ENCODE data around the gene MGST2.

Gene MGST2

DNA sequence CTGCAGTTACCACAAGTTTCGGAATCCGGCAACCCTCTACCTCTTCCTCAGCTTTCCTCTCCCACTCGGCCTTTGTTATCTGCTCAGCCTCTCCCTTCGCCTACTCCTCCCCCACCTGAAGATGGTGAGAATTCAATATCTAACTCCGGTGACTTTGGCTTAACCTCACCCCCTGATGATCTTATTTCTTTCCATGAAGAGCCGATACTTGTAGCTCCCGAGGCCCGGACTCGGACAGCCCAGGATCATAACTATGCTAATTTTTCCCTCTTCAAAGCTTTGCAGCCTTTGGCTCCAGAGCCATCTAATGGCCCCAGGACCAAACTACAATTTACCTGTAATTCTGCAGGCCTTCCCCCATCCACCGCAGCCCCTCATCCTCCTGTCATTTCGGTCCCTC is 32.0 kb upstream of the MGST2 start:
- TF ChIP-seq CEBPB (IDR thresholded peaks at IDR 0.05) (no peak), YY1 (IDR thresholded peaks at IDR 0.05; ENCODE audit: low read depth) (no peak), EP300 (IDR thresholded peaks at IDR 0.05; ENCODE audit: borderline replicate concordance) (no peak), TAF1 (IDR thresholded peaks at IDR 0.05; ENCODE audit: low read depth) (no peak), RAD21 (IDR thresholded peaks at IDR 0.05; ENCODE audit: low read depth) (peak; percentile 78)
- TF ChIP-seq, protein P1, sequence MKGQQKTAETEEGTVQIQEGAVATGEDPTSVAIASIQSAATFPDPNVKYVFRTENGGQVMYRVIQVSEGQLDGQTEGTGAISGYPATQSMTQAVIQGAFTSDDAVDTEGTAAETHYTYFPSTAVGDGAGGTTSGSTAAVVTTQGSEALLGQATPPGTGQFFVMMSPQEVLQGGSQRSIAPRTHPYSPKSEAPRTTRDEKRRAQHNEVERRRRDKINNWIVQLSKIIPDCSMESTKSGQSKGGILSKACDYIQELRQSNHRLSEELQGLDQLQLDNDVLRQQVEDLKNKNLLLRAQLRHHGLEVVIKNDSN (IDR thresholded peaks at IDR 0.05): no peak

DNA sequence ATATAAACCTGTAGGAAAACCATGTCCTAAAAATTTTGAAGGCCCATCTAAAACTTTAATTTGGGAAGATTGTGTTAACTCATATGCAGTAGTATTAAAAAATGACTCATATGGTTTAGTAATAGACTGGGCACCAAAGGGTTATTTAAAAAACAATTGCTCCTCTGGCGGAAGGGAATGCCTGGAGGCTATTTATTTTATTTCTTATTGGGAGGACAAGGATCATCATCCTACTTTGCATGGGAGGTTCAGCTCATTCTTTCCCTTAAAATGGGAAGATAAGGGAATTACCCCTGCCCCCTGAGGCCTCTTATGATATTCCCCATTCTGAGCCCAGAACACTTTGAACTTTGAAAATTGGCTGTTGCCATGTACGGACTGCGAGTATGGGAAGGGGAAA is 29.7 kb upstream of the MGST2 start:
- TF ChIP-seq, protein P2, sequence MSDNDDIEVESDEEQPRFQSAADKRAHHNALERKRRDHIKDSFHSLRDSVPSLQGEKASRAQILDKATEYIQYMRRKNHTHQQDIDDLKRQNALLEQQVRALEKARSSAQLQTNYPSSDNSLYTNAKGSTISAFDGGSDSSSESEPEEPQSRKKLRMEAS (IDR thresholded peaks at IDR 0.05): no peak
- no peak for TF ChIP-seq TCF12 (IDR thresholded peaks at IDR 0.05; ENCODE audit: low read depth)
- no peak for TF ChIP-seq EGR1 (IDR thresholded peaks at IDR 0.05)

DNA sequence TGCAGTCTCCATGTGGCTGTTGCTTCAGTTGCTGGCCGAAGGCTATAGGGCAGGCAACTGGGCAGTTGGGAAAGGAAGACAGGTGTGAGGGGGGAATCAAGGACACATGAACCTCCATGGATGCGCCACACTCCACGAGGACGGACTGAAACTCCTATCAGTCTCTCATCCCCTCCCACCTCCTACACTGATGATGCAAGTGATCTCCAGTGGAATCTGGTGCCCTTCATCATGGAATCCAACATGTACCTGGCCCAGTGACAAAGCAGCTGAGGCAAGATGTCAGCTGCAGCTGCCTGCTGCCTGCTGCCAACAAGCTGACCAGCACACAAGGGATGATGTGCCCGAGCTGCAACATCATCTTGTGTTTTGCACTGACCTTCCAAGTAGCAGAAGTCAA is 26.0 kb upstream of the MGST2 start:
- TF ChIP-seq NFIC (IDR thresholded peaks at IDR 0.05): no peak

DNA sequence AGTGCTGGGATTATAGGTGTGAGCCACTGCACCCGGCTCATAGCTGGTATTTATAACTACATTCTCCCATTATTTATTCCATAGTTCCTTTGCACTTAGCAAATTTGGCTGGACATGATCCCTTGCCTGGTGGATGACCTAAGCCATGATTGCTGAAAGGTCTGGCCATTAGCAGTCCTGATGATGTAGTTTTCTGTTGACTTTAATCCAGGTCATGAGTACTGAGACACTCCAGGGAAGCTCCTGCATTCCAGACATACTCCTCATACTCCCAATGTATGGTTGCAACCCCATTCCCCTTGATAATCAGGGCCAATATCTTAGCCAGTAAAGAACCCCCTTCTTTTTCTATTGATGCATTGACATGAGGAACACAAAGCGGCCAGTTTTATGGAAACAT is 24.4 kb upstream of the MGST2 start:
- TF ChIP-seq TAF1 (IDR thresholded peaks at IDR 0.05; ENCODE audit: low read depth) (no peak), YY1 (IDR thresholded peaks at IDR 0.05; ENCODE audit: low read depth) (no peak), TEAD4 (IDR thresholded peaks at IDR 0.05) (peak; percentile 24; the same call in 1 of the 2 replicates), NFIC (IDR thresholded peaks at IDR 0.05) (no peak), CEBPB (IDR thresholded peaks at IDR 0.05) (no peak), TCF12 (IDR thresholded peaks at IDR 0.05; ENCODE audit: low read depth) (no peak), ZBTB7A (IDR thresholded peaks at IDR 0.05; ENCODE audit: low read depth) (no peak)
- TF ChIP-seq, protein P3, sequence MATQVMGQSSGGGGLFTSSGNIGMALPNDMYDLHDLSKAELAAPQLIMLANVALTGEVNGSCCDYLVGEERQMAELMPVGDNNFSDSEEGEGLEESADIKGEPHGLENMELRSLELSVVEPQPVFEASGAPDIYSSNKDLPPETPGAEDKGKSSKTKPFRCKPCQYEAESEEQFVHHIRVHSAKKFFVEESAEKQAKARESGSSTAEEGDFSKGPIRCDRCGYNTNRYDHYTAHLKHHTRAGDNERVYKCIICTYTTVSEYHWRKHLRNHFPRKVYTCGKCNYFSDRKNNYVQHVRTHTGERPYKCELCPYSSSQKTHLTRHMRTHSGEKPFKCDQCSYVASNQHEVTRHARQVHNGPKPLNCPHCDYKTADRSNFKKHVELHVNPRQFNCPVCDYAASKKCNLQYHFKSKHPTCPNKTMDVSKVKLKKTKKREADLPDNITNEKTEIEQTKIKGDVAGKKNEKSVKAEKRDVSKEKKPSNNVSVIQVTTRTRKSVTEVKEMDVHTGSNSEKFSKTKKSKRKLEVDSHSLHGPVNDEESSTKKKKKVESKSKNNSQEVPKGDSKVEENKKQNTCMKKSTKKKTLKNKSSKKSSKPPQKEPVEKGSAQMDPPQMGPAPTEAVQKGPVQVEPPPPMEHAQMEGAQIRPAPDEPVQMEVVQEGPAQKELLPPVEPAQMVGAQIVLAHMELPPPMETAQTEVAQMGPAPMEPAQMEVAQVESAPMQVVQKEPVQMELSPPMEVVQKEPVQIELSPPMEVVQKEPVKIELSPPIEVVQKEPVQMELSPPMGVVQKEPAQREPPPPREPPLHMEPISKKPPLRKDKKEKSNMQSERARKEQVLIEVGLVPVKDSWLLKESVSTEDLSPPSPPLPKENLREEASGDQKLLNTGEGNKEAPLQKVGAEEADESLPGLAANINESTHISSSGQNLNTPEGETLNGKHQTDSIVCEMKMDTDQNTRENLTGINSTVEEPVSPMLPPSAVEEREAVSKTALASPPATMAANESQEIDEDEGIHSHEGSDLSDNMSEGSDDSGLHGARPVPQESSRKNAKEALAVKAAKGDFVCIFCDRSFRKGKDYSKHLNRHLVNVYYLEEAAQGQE (IDR thresholded peaks at IDR 0.05; ENCODE audit: low read depth): no peak

DNA sequence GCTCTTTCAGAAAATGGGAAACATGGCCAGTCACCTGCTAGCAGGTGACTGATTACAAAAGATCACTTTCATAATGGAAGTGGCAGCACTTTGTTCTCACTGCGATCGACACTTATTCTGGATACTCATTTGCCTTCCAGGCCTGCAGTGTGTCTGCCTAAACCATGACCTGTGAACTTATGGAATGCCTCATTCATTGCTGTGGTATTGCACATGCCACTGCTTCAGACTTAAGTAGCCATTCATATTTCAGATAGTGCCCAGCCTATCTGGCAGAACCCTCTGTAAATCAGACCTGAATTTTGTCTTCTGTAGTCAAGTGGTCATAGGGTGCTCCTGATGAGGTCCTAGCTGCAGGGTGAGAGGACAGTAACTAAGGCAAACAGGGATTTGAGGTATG is 23.3 kb upstream of the MGST2 start:
- TF ChIP-seq EGR1 (IDR thresholded peaks at IDR 0.05) (no peak), CEBPB (IDR thresholded peaks at IDR 0.05) (no peak), TAF1 (IDR thresholded peaks at IDR 0.05; ENCODE audit: low read depth) (no peak), TCF12 (IDR thresholded peaks at IDR 0.05; ENCODE audit: low read depth) (no peak), TEAD4 (IDR thresholded peaks at IDR 0.05) (no peak)
- TF ChIP-seq, protein P1 (IDR thresholded peaks at IDR 0.05): no peak
- TF ChIP-seq, protein P2 (IDR thresholded peaks at IDR 0.05): no peak
- TF ChIP-seq, protein P3 (IDR thresholded peaks at IDR 0.05; ENCODE audit: low read depth): no peak

DNA sequence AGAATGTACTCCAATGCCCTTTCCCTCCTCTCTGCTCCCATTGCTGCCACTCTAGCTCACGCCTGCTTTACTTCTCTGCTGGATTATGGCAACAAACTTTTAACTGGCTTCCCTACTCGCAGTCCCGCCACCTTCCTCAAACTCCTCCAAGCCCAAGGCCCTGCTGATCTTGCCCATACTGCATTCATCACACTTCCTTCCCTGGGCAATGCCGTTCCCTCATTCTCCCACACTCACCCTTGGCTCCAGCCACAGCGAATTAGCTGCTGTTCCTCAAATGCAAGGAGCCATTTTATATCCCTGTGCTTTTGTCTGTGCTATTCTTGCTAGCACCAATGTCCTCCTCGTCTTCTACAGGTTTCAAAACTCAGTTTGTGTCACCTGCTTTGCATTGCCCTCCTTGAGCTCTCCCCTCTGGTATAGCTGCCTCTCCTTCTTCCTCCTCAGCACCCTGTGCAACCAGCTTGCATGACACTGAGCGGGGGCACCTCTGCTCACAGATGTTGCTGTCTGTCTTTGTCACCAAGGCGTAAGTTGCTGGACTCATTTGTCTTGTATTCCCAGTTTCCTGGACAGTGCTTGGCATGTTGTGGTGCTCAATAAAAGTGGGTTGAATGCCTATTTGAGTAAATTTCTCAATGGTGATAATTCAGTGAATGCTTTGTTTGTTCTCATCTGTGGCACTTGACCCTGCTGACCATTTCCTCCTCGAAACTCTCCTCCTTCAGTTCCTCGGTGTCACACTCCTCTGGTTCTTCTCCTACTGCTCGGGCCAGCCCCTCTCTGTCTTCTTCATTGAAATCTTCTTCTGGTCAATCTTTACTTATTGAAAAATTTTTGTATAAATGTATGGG is 22.4 kb upstream of the MGST2 start:
- TF ChIP-seq, protein P1 (IDR thresholded peaks at IDR 0.05): no peak

DNA sequence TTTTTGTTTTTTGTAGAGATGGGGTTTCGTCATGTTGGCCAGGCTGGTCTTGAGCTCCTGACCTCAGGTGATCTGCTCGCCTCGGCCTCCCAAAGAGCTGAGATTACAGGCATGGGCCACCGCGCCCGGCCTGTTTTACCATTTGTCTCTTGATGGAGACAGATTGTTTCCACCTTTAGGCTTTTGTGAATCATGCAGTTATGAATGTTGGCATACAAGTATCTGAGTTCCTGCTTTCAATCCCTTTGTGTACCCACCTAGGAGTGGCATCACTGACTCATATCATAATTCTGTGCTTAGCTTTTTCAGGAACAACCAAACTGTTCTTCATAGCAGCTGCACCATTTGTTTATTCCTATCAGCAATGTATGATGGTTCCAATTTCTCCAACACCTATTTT is 20.2 kb upstream of the MGST2 start:
- TF ChIP-seq EGR1 (IDR thresholded peaks at IDR 0.05): no peak
- TF ChIP-seq FOXM1 (IDR thresholded peaks at IDR 0.05; ENCODE audit: borderline replicate concordance, low read depth): no peak
- no peak for TF ChIP-seq TAF1 (IDR thresholded peaks at IDR 0.05; ENCODE audit: low read depth)
- no peak for TF ChIP-seq CEBPB (IDR thresholded peaks at IDR 0.05)
- TF ChIP-seq, protein P1 (IDR thresholded peaks at IDR 0.05): no peak
- no peak for TF ChIP-seq ZBTB7A (IDR thresholded peaks at IDR 0.05; ENCODE audit: low read depth)
- TF ChIP-seq CREB1 (IDR thresholded peaks at IDR 0.05; ENCODE audit: low read depth): no peak
- TF ChIP-seq, protein P2 (IDR thresholded peaks at IDR 0.05): no peak
- no peak for TF ChIP-seq NFIC (IDR thresholded peaks at IDR 0.05)
- TF ChIP-seq, protein P3 (IDR thresholded peaks at IDR 0.05; ENCODE audit: low read depth): no peak
